Measurements from ENCODE around the gene CAMSAP3. TPM values are rescaled to one million over a fixed set of nuclear protein-coding genes. Genes with fewer than 3 reads are reported as not detected.
"Not testable (repeated sequence)": the region's sequence is repeated elsewhere in the genome, so short reads cannot be mapped to it uniquely, and the experiment has no call there.

The CAMSAP3 gene
- total RNA-seq, 6 experiments from 2014 or later, result 21.8 to 31.9 (median 23.4) TPM

DNA sequence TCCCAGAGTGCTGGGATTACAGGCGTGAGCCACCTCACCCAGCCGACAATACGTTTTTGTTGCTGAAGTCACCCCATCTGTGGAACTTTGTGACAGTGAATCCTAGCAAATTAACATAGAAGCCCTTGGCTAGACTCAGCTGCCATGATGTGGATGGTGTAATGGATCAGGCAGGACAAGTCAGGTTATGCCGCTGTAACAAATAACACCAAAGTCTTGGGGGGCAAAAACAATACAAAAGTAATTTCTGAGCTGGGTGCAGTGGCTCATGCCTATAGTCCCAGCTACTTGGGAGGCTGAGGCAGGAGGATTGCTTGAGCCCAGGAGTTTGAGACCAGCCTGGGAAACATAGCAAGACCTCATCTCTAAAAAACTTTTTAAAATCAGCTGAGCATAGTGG lies 30.8 kb upstream of the CAMSAP3 start:
- ATAC-seq (no peak), DNase-seq (no peak)
- intact Hi-C loops (cut with DNase I), result loop anchor here in 1 of 2 donors (5.0 kb wide), 2 partner anchors 112 to 232 kb away; partner anchors contain the start of gene MCEMP1
- WGBS (ENCODE audit: insufficient coverage, low coverage, low lambda C conversion rate, missing lambda C conversion rate), result 91% methylated on average over 4 of the region's 4 CpGs
- H3K9me3 ChIP-seq, result no peaks in the 10 kb centered on the region
- H3K27me3 ChIP-seq, result no peaks in the 10 kb centered on the region
- H3K36me3 ChIP-seq, result peaks cover 0 to 4% (median 0%) of the 10 kb centered on the region in 4 donors
- no peaks in the 10 kb centered on the region for H3K4me1 ChIP-seq
- no peak overlapping the region for H3K27ac ChIP-seq
- TF ChIP-seq POLR2A (IDR thresholded peaks at IDR 0.05), result no peak
- TF ChIP-seq, protein P1, sequence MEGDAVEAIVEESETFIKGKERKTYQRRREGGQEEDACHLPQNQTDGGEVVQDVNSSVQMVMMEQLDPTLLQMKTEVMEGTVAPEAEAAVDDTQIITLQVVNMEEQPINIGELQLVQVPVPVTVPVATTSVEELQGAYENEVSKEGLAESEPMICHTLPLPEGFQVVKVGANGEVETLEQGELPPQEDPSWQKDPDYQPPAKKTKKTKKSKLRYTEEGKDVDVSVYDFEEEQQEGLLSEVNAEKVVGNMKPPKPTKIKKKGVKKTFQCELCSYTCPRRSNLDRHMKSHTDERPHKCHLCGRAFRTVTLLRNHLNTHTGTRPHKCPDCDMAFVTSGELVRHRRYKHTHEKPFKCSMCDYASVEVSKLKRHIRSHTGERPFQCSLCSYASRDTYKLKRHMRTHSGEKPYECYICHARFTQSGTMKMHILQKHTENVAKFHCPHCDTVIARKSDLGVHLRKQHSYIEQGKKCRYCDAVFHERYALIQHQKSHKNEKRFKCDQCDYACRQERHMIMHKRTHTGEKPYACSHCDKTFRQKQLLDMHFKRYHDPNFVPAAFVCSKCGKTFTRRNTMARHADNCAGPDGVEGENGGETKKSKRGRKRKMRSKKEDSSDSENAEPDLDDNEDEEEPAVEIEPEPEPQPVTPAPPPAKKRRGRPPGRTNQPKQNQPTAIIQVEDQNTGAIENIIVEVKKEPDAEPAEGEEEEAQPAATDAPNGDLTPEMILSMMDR (IDR thresholded peaks at IDR 0.05), result no peak
- H3K4me3 ChIP-seq, result no peak overlapping the region

DNA sequence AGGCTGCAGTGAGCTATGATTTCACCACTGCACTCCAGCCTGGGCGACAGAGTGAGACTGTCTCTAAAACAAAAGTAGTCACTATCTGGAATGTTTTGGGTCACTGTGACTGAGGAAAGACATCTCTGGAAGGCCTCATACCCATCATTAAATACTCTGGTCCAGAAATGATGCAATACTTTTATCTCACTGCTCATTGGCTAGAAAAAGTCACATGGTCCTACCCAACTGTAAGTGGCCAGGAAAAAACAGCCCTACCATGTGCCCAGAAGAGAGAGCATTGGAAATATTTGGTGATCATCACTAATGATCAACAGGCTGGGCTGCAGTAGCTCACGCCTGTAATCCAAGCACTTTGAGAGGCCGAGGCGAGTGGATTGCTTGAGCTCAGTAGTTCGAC lies 30.3 kb upstream of the CAMSAP3 start:
- intact Hi-C loops (cut with DNase I), result loop anchor here in 1 of 2 donors (5.0 kb wide), 2 partner anchors 112 to 232 kb away; partner anchors contain the start of gene MCEMP1
- Histone ChIP-seq H3K36me3 (peaks cover 0 to under 1% (median 0%) of the 10 kb centered on the region in 4 donors), H3K27ac (no peak overlapping the region), H3K9me3 (no peaks in the 10 kb centered on the region), H3K4me3 (no peak overlapping the region), H3K27me3 (no peaks in the 10 kb centered on the region), H3K4me1 (no peaks in the 10 kb centered on the region)
- TF ChIP-seq POLR2A (IDR thresholded peaks at IDR 0.05), result no peak
- TF ChIP-seq, protein P1 (IDR thresholded peaks at IDR 0.05), result no peak
- 83% methylated on average over 5 of the region's 5 CpGs for WGBS (ENCODE audit: insufficient coverage, low coverage, low lambda C conversion rate, missing lambda C conversion rate)
- ATAC-seq, result no peak
- no peak for DNase-seq

DNA sequence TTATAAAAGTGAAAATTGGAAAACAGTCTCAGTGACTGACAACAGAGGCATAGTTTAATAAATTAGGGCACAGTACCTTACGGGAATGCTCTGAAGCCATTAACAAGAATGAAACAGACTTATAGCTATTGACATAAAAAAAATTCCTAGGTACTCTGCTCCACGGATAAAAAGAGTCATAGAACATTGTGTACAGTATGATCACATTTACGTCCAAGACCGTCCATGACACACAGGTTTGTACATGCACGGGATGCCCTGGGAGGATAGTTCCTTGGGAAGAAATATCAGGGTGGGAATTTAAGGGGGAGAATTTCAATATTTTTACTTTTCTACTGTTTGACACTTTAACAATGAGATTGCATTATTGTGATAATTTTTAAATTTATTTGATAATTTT lies 24.9 kb upstream of the CAMSAP3 start:
- H3K27me3 ChIP-seq, result no peaks in the 10 kb centered on the region
- no peak for DNase-seq
- no peaks in the 10 kb centered on the region for H3K4me1 ChIP-seq
- 74% methylated on average over 5 of the region's 5 CpGs for WGBS (ENCODE audit: insufficient coverage, low coverage, low lambda C conversion rate, missing lambda C conversion rate)
- H3K27ac ChIP-seq, result no peak overlapping the region
- TF ChIP-seq POLR2A (IDR thresholded peaks at IDR 0.05), result no peak
- TF ChIP-seq, protein P1 (IDR thresholded peaks at IDR 0.05), result no peak
- intact Hi-C loops (cut with DNase I), result loop anchor here in 1 of 2 donors (5.0 to 10.0 kb wide), 2 partner anchors 107 to 234 kb away; partner anchors contain the start of gene MCEMP1
- no peak for ATAC-seq
- H3K9me3 ChIP-seq, result no peaks in the 10 kb centered on the region
- H3K4me3 ChIP-seq, result no peak overlapping the region
- H3K36me3 ChIP-seq, result no peaks in the 10 kb centered on the region

DNA sequence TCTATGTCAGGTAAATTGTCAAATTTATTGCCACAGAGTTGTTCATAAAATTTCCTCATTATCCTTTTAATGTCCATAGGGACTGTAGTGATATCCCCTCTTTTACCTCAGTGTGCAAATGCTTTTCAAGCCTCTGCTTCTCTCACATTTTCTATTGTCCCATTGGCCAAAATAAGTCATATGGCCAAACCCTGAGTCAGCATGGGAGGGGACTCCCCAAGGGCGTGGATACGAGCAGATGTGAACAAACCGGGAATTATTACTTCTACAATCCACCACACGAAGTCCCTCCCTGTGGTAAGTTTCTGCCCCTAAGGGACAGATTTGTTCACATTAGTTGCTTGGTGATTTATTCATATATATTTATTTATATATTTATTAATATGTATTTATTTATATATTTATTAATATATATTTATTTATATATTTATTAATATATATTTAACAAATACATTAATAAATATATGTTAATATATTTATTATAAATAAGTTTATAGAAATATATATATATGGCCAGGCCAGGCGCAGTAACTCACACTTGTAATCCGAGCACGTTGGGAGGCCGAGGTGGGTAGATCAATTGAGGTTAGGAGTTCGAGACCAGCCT lies 20.1 kb upstream of the CAMSAP3 start:
- intact Hi-C loops (cut with DNase I), result loop anchor here in 1 of 2 donors (10.0 kb wide), 1 partner anchor 229 kb away; no protein-coding TSS in a partner anchor
- Histone ChIP-seq H3K27me3 (no peaks in the 10 kb centered on the region), H3K4me3 (no peak overlapping the region), H3K4me1 (no peaks in the 10 kb centered on the region), H3K9me3 (no peaks in the 10 kb centered on the region), H3K36me3 (no peaks in the 10 kb centered on the region), H3K27ac (no peak overlapping the region)
- WGBS (ENCODE audit: insufficient coverage, low coverage, low lambda C conversion rate, missing lambda C conversion rate), result 66% methylated on average over 9 of the region's 9 CpGs
- DNase-seq (no peak), ATAC-seq (no peak)
- no peak for TF ChIP-seq POLR2A (IDR thresholded peaks at IDR 0.05)
- TF ChIP-seq, protein P1 (IDR thresholded peaks at IDR 0.05), result no peak

DNA sequence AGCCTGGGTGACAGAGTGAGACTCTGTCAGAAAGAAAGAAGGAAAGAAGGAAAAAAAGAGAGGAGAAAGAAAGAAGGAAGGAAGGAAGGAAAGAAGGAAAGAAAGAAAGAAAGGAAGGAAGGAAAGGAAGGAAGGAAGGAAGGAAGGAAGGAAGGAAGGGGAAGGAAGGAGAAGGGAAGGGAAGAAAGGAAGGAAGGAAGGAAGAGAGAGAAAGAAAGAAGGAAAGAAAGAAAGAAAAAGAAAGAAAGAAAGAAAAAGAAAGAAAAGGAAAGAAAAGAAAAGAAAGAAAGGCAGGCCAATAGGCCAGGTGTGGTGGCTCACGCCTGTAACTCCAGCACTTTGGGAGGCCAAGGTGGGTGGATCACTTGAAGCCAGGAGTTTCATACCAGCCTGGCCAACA lies 18.2 kb upstream of the CAMSAP3 start:
- DNase-seq, H3K27ac ChIP-seq, H3K9me3 ChIP-seq, H3K4me1 ChIP-seq, H3K36me3 ChIP-seq, H3K4me3 ChIP-seq, ATAC-seq, H3K27me3 ChIP-seq: not testable (repeated sequence)
- WGBS (ENCODE audit: insufficient coverage, low coverage, low lambda C conversion rate, missing lambda C conversion rate), result 100% methylated on average over 1 of the region's 1 CpG
- intact Hi-C loops (cut with DNase I), result loop anchor here in 1 of 2 donors (10.0 kb wide), 1 partner anchor 227 kb away; no protein-coding TSS in a partner anchor
